ENCODE measurements around the gene NCOA7. TPM values are rescaled to one million over a fixed set of nuclear protein-coding genes. Genes with fewer than 3 reads are reported as not detected.

NCOA7 gene
- total RNA-seq, 2 experiments from 2014 or later, result 73.7 to 76.4 TPM

DNA sequence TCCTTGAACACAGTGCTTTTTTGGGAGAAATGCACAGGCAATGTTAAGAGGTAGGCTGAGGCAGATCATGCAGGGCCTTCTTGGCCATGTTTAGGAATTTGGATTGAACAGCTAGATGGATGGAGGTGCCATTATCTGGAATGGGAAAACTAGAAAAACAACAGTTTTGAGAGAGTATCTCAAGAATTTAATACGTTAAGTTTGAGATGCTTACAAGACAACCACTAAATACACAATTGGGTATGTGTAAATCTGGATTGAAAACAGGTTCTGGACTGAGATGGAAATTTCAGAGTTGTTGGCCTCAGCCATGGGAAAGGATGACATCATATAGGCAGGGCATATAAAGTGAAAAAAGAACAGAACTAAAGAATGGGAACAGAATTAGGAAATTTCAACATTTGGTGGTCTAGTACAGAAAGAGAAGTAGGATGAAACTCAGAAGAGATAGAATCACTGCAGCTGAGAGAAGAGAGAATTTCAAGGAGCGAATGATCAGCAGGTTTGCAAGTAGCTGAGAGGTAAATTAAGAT, 37.1 kb downstream of the NCOA7 start:
- H3K9me3 Mint-ChIP-seq, result no peaks in the 10 kb centered on the region
- no peak for DNase-seq
- no peak overlapping the region for H3K27ac Mint-ChIP-seq
- H3K4me1 Mint-ChIP-seq, result peaks cover 42% of the 10 kb centered on the region
- H3K4me3 Mint-ChIP-seq, result no peak overlapping the region
- no peaks in the 10 kb centered on the region for H3K27me3 Mint-ChIP-seq
- peaks cover 22% of the 10 kb centered on the region for H3K36me3 Mint-ChIP-seq

DNA sequence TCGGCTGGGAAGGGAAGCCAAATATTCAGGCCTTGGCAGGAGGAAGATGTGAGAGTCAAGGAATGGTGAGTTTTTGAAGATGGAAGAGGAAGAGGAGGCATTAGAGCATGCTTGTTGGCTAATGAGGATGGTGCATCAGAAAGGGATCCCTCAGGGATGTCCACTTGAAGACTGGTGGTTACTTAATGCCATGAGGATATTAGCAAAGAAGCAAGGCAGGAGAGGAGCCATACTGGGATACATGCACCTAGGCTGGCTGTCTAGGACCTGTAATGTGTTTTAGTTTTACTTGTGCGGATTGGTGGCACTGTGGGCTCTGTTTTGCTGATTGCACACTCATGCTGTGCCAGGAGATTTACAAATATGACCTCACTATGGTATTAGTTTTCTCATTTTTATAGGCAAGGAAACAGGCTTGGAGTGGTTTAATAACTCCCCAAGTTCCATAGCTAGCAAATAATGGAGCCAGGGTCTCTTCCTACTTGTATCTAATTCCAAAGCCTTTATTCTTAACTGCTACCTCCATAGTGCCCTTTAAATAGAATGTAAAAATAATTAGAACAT, 37.8 kb downstream of the NCOA7 start:
- Mint-ChIP-seq H3K9me3 (no peaks in the 10 kb centered on the region), H3K27ac (no peak overlapping the region), H3K4me1 (peaks cover 48% of the 10 kb centered on the region), H3K36me3 (peaks cover 27% of the 10 kb centered on the region), H3K27me3 (no peaks in the 10 kb centered on the region), H3K4me3 (no peak overlapping the region)
- no peak for DNase-seq

DNA sequence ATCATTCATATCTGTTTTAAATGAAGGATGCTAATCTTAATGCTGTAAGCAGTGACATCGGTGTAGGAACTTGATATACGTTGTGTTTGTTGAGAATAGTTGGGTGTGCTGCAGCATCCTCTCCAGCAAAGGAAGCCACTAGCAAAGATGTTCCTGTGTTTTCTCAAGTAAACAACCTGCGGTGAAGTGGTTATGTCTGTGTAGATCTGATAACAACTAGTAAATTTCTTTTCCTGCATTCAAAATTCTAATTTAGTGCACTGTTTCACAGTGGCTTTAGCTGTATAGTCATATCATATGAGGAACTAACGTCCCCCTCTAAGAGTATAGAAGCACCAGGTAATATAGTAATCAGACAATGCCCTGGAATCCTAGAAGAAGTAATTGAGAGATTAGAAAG, 38.7 kb downstream of the NCOA7 start:
- Mint-ChIP-seq H3K27me3 (no peaks in the 10 kb centered on the region), H3K4me3 (no peak overlapping the region), H3K9me3 (no peaks in the 10 kb centered on the region), H3K27ac (no peak overlapping the region), H3K36me3 (peaks cover 27% of the 10 kb centered on the region), H3K4me1 (peaks cover 52% of the 10 kb centered on the region)
- no peak for DNase-seq

DNA sequence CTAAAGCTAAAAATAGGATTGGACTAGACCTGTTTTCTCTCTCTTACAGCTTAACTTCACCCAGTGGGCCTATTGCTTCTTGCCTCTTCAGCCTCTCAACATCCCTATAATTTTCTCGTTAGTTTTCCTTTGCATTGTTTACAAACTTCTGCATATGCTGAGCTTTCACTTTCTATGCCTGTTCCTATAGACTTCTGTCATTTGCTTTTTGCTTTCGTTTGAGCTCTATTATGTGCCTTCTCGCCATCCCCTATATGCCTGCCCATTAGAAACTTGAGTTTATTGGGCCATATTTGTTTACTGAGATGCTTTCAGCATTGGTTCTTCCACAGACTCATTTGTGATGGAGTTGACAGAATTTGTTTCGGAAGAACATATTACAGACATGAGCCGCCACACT, 40.9 kb downstream of the NCOA7 start:
- H3K36me3 Mint-ChIP-seq, result peaks cover 20% of the 10 kb centered on the region
- H3K4me1 Mint-ChIP-seq, result peaks cover 53% of the 10 kb centered on the region
- no peak overlapping the region for H3K4me3 Mint-ChIP-seq
- no peak overlapping the region for H3K27ac Mint-ChIP-seq
- DNase-seq, result no peak
- H3K27me3 Mint-ChIP-seq, result no peaks in the 10 kb centered on the region
- no peaks in the 10 kb centered on the region for H3K9me3 Mint-ChIP-seq

DNA sequence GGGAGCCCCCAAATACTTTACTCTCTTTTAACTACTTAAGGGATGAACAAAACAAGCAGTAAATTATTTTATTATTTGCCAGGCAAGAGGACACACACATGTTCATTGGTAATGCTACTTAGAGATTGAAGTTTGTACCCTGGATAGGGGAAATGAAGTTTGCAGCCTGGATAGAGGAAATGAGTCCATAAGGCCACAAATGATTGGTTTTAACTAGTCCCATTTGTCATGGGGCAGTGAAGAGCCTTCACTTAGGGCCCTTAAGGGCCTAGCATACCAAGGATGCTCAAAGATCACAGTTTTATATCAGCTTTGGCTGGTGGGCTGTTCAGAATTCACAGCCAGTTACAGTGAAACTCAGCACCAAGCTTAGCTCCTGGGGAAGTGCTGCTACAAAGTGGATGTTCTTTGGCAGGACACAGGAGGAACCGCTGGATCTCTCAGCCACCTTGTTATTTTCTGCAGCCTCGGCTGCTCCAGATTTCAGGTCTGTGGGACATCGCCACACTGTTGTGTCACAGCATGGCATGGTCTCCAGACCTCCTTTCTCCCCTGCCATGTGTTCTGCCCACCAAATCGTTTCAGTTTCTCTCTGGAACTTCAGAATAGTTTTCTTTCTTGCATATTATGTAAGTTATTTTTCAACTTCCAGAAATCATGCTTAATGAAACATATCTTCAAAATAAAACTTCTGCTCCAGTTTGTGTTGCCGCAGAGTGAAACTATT, 41.8 kb downstream of the NCOA7 start:
- H3K9me3 Mint-ChIP-seq, result no peaks in the 10 kb centered on the region
- DNase-seq, result no peak
- H3K36me3 Mint-ChIP-seq, result peaks cover 17% of the 10 kb centered on the region
- H3K27me3 Mint-ChIP-seq, result no peaks in the 10 kb centered on the region
- H3K27ac Mint-ChIP-seq, result no peak overlapping the region
- no peak overlapping the region for H3K4me3 Mint-ChIP-seq
- H3K4me1 Mint-ChIP-seq, result peaks cover 48% of the 10 kb centered on the region

DNA sequence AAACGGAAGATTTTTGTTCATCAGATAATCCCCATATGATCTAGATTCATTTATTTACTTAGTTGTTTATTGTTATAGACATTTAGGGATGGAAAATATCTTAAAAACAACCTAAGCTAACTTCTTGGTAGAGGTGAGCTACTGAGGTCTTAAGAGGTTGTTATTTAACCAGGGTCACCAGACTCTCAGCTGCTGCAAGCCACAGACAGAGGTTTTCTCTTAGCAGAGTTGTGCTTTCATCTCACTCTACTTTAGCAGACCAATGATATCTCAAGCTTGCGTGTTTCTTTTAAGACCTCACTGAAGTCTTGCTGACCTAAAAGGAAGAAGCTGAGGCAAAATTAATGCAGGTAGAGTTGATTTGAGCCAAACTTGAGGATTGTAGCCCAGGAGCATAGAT, 43.6 kb downstream of the NCOA7 start:
- Mint-ChIP-seq H3K9me3 (no peaks in the 10 kb centered on the region), H3K27ac (no peak overlapping the region), H3K27me3 (no peaks in the 10 kb centered on the region), H3K36me3 (peaks cover 22% of the 10 kb centered on the region), H3K4me1 (peaks cover 44% of the 10 kb centered on the region), H3K4me3 (no peak overlapping the region)
- DNase-seq, result no peak

DNA sequence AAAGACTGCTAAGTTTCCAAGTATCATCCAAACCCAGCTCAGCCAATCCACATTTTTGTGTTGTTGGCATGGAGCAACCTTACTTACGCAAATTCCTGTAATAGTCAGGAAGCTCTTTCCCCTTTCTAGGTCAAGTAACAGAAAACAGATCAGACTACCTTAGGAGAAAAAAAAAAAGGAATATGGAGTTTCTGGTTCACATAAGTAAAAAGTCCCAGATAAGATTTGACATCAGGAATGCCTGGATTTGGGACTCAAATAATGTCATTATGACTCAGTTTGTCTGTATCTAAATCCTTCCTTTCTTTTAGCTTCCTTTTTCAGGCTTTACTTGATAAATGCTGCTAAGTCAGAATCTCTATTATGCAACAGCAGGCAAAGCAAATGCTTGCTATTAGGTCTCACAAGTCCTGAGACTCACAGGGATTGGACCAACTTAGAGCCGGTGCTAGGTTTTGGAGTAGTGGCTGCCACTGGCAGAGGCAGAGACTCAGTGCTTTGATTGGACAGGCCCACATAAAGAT, 44.5 kb downstream of the NCOA7 start:
- Mint-ChIP-seq H3K27ac (no peak overlapping the region), H3K9me3 (no peaks in the 10 kb centered on the region), H3K4me1 (peaks cover 41% of the 10 kb centered on the region)

DNA sequence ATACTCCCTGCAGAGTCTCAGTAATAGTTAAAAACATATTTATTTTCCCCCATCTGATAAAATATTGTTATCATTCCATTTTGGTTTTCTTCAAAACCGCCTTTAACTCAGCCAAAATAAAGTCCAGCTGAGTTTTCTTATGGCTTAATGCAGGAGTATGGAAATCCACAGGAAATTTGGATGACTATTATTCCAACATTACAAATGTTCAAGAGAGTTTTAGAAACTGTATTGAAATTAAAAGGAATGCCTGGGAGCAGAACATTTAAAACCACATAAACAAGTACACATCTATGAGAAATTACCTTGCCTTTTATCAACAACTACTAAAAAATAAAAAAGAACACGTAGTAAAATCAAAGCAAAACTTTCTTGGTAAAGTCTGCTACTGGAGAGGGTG, 45.7 kb downstream of the NCOA7 start:
- no peak for DNase-seq
- Mint-ChIP-seq H3K27ac (no peak overlapping the region), H3K9me3 (no peaks in the 10 kb centered on the region), H3K4me1 (peaks cover 33% of the 10 kb centered on the region), H3K36me3 (peaks cover 20% of the 10 kb centered on the region), H3K4me3 (no peak overlapping the region), H3K27me3 (no peaks in the 10 kb centered on the region)

More for the DNA sequence above, 44.5 kb downstream of the NCOA7 start:
- H3K36me3 Mint-ChIP-seq, result peaks cover 22% of the 10 kb centered on the region
- DNase-seq, result no peak
- no peaks in the 10 kb centered on the region for H3K27me3 Mint-ChIP-seq
- no peak overlapping the region for H3K4me3 Mint-ChIP-seq

DNA sequence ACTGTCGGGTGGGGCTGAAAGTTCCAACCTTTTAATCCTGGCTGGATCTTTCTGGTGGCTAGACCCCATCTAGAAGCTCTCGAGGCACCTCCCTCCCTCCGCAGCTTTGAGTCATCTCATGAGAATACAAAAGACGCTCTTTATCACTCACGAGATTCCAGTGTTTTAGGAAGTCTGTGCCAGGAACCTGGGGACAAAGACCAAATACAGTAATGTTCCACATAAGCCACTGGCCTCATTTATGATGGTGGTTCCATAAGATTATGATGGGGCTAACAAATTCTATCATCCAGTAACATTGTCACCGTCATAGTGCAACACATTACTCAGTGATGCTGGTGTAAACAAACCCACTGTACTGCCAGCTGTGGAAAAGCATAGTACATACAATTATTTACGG, 48.7 kb downstream of the NCOA7 start:
- no peak for DNase-seq
- no peaks in the 10 kb centered on the region for H3K27me3 Mint-ChIP-seq
- H3K4me3 Mint-ChIP-seq, result no peak overlapping the region
- no peak overlapping the region for H3K27ac Mint-ChIP-seq
- H3K9me3 Mint-ChIP-seq, result no peaks in the 10 kb centered on the region
- H3K4me1 Mint-ChIP-seq, result peaks cover 18% of the 10 kb centered on the region
- peaks cover 12% of the 10 kb centered on the region for H3K36me3 Mint-ChIP-seq

DNA sequence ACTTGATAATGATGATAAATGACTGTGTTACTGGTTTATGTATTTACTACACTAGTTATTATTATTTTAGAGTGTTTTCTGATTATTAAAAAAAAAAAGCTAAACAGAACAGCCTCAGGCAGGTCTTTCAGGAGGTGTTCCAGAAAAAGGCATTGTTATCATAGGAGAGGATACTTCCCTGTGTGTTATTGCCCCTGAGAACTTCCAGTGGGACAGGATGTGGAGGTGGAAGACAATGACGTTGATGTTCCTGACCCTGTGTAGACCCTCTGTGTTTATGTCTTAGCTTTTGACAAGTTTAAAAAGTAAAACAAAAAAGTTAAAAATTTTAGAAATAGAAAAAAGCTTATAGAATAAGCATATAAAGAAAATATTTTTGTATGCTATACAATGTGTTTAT, 49.1 kb downstream of the NCOA7 start:
- Mint-ChIP-seq H3K9me3 (no peaks in the 10 kb centered on the region), H3K4me1 (peaks cover 14% of the 10 kb centered on the region), H3K4me3 (no peak overlapping the region), H3K27ac (no peak overlapping the region), H3K36me3 (peaks cover 10% of the 10 kb centered on the region), H3K27me3 (no peaks in the 10 kb centered on the region)
- DNase-seq, result no peak

DNA sequence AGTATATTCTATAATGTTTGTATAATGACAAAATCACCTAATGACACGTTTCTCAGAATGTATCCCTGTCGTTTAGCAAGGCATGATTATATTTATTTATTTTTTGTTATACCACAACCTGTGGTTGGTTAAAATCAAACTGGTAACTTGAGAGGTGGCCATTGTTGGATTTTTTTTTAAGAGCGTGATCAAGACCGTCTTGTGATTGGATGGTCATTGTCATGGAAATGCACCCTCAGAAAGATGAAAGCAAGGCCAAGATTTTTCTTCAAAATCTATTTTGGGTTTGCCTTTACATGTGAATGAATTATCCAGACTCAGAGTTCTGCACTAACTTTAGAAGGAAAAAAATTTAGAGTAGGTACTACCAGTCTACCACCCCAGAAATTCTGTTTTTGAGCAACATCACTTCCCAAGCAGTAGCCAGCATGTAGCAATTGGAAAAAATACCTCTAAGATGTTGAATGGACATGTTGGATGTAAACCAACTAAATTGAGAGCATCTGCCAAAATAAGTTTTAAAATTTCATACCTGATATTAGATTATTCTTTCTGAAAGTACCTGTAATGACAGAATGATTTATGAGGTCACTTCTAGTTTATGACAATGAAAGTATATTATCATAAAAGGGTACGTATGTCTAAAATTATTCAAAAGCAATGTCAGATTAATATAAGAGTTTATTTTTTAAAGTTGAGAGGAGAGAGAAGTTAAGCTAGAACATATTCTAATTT, 50.8 kb downstream of the NCOA7 start:
- H3K9me3 Mint-ChIP-seq, result no peaks in the 10 kb centered on the region
- H3K4me3 Mint-ChIP-seq, result no peak overlapping the region
- DNase-seq, result no peak
- H3K36me3 Mint-ChIP-seq, result peaks cover 12% of the 10 kb centered on the region
- no peak overlapping the region for H3K27ac Mint-ChIP-seq
- no peaks in the 10 kb centered on the region for H3K27me3 Mint-ChIP-seq
- H3K4me1 Mint-ChIP-seq, result peaks cover 14% of the 10 kb centered on the region

DNA sequence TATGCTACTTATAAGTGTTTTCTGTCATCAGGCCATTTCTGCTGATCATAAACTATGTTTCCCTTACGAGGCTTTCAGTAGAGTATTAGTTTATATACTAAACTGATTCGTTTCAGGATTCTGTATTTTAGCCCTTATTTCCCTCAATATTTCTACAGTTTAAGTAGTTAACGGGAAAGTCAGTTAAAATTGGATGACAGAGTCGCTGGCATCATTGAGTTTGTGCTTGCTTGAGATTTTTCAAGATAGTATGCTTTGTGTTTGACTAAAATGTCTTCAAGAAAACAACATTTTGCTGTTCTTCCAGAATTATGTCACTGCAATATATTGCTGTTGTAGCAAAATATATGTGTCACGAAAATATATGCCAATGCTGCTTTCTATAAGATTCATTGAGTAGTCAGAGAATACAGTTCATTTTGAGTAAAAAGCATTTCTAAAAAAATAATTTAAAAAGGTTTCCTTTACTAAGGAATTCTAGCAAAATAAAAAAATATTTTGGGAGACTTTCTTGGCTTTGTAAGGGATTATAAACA, 51.4 kb downstream of the NCOA7 start:
- Mint-ChIP-seq H3K4me1 (peaks cover 14% of the 10 kb centered on the region), H3K9me3 (no peaks in the 10 kb centered on the region), H3K36me3 (peaks cover 12% of the 10 kb centered on the region), H3K27me3 (no peaks in the 10 kb centered on the region), H3K27ac (no peak overlapping the region), H3K4me3 (no peak overlapping the region)
- DNase-seq, result no peak

DNA sequence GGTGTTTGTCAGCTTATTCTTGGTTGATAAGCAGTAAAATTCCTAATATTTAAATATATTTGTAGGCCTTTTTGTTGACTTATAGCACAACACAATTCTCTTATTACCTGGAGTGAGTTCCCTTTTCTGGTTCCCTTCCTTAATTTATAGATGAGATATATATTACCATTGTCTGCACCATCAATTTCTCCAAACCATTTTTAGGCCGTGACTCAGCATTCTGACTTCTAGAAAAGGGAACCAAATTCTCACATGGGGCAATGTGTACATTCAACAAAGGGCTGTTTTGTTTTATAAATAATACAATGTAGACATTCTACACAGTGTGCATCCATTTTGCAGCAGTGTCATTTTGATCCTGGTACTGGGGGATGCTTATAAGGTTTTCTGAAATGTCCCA, 52.8 kb downstream of the NCOA7 start:
- Mint-ChIP-seq H3K36me3 (peaks cover 8% of the 10 kb centered on the region), H3K4me1 (peaks cover 7% of the 10 kb centered on the region), H3K27ac (no peak overlapping the region), H3K9me3 (peaks cover 1% of the 10 kb centered on the region), H3K4me3 (no peak overlapping the region), H3K27me3 (no peaks in the 10 kb centered on the region)
- no peak for DNase-seq

DNA sequence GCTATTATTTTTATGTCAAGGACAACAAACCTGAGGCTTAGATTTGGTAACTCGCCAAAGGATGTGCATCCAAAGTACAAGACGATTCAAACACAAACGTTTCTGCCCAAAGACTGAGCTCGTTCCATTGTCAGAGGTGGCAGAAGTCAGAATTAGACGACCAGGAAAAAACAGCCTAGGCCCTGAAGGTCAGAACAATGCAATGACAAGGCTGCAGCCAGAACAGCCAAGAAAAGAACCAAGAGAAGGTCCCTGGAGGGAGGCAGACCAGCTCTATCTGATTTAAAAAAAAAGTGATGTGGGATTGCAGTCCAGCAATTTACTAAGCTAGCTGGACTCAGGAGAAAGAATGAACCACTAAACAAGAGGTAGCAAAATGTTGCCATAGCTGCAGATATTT, 54.2 kb downstream of the NCOA7 start:
- H3K27me3 Mint-ChIP-seq, result no peaks in the 10 kb centered on the region
- H3K4me3 Mint-ChIP-seq, result no peak overlapping the region
- peak overlapping the region; percentile 14 for H3K27ac Mint-ChIP-seq
- peaks cover 8% of the 10 kb centered on the region for H3K36me3 Mint-ChIP-seq
- DNase-seq, result no peak
- peaks cover 7% of the 10 kb centered on the region for H3K4me1 Mint-ChIP-seq
- peaks cover 1% of the 10 kb centered on the region for H3K9me3 Mint-ChIP-seq
